Dendritic cell treated with granulocyte-macrophage colony-stimulating factor and Interleukin-4, amounts not matched to agents 40 ng/mL and 50 ng/mL, for 4 days (primary cell): ENCODE results near the gene WFDC1.
"Not testable (repeated sequence)": the region's sequence is repeated elsewhere in the genome, so short reads cannot be mapped to it uniquely, and the experiment has no call there.

ENCODE experiments used
- H3K27ac Mint-ChIP-seq: one replicate; pipeline ENCODE4 v1.8.0; 2022; ENCODE audit warnings: mild to moderate bottlenecking, mixed read lengths
- H3K27me3 Mint-ChIP-seq: one replicate; pipeline ENCODE4 v1.8.0; 2022; ENCODE audit warnings: mild to moderate bottlenecking, mixed read lengths
- H3K36me3 Mint-ChIP-seq: one replicate; pipeline ENCODE4 v1.8.0; 2022; ENCODE audit warnings: low read depth, mixed read lengths
- H3K4me1 Mint-ChIP-seq: one replicate; pipeline ENCODE4 v1.8.0; 2022; ENCODE audit warnings: low read depth, mixed read lengths
- H3K4me3 Mint-ChIP-seq: one replicate; pipeline ENCODE4 v1.8.0; 2022; ENCODE audit warnings: mild to moderate bottlenecking, moderate library complexity, mixed read lengths
- H3K9me3 Mint-ChIP-seq: one replicate; pipeline ENCODE4 v1.8.0; 2022; ENCODE audit warnings: mixed read lengths
- intact Hi-C: fragments of 100-400 bp; cut with micrococcal nuclease; formaldehyde crosslinking; loops from one replicate; pipeline ENCODE4 v1.15.0; 2022

WFDC1 gene

DNA sequence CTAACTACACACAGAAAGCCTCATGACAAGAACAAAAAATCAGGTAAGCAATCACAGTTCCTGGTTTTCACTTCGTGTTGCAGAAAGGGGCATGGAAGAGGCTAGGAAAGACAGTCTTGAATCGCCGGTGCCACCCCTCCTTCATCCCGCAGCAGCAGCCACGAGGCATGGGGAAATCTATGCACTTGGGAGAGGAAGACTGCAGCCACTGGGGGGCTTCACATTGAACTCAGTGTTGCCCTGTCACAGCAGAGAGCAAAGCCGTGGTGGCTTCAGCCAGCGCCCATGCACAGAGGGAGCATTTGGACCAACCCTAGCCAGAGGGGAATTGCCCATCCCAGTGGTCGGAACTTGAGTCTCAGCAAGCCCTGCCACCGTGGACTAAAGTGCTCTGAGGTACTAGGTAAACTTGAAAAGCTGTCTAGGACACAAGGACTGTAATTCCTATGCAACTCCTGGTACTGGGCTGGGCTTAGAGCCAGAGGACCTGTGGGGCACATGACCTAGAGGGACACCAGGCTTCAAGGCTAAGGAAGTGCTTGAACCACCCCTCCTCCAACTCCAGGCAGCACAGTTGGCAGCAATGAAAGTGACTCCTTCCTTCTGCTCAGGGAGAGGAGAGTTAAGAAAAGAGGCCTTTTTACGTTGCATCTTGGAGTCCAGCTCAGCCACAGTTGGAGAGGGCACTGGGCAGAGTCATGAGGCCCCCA, 38.5 kb downstream of the WFDC1 start:
- H3K4me3 Mint-ChIP-seq, result no peak overlapping the region

DNA sequence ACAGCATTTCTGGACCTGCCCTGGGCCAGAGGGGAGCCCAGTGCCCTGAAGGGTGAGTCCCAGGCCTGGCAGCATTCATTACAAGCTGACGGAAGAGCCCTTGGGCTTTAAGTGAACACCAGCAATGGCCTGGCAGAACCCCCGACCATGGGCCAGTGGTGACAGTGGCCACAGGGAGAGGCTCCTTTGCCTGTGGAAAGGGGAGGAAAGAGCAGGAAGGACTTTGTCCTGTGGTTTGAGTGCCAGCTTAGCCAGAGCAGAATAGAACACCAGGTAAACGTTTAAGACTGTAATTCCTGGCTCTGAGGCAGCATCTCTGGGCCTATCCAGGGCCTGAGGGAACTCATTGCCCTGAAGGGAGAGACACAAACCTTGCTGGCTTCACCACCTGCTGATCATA, 39.4 kb downstream of the WFDC1 start:
- H3K4me1 Mint-ChIP-seq, result peaks cover 5% of the 10 kb centered on the region
- H3K4me3 Mint-ChIP-seq, result no peak overlapping the region
- H3K27me3 Mint-ChIP-seq, result peaks cover 8% of the 10 kb centered on the region
- no peak overlapping the region for H3K27ac Mint-ChIP-seq
- H3K36me3 Mint-ChIP-seq, result no peaks in the 10 kb centered on the region
- H3K9me3 Mint-ChIP-seq, result peaks cover 13% of the 10 kb centered on the region
- intact Hi-C loops, result no loop called here

More for the DNA sequence above, 38.5 kb downstream of the WFDC1 start:
- peaks cover 6% of the 10 kb centered on the region for H3K27me3 Mint-ChIP-seq
- H3K27ac Mint-ChIP-seq, result no peak overlapping the region
- intact Hi-C loops, result no loop called here
- H3K4me1 Mint-ChIP-seq, result peaks cover 5% of the 10 kb centered on the region
- peaks cover 13% of the 10 kb centered on the region for H3K9me3 Mint-ChIP-seq
- H3K36me3 Mint-ChIP-seq, result no peaks in the 10 kb centered on the region

DNA sequence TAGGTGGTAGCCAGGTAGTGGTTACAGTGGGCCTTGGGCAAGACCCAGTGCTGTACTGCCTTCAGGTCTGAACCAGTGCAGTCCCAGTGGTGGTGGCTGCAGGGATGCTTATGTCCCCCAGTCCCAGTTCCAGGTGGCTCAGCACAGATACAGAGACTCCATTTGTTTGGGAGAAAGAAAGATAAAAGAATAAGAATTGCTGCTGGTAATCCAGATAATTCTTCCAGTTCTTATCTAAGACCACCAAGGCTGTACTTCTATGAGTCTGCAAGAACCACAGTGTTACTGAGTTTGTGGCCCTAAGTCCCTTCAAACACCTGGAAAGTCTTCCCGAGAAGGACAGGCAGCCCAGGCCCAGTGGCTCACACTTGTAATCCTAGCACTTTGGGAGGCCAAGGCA, 39.8 kb downstream of the WFDC1 start:
- H3K9me3 Mint-ChIP-seq, result peaks cover 13% of the 10 kb centered on the region
- no peaks in the 10 kb centered on the region for H3K36me3 Mint-ChIP-seq
- no peak overlapping the region for H3K4me3 Mint-ChIP-seq
- intact Hi-C loops, result no loop called here
- peaks cover 11% of the 10 kb centered on the region for H3K27me3 Mint-ChIP-seq
- H3K4me1 Mint-ChIP-seq, result peaks cover 5% of the 10 kb centered on the region
- H3K27ac Mint-ChIP-seq, result no peak overlapping the region

DNA sequence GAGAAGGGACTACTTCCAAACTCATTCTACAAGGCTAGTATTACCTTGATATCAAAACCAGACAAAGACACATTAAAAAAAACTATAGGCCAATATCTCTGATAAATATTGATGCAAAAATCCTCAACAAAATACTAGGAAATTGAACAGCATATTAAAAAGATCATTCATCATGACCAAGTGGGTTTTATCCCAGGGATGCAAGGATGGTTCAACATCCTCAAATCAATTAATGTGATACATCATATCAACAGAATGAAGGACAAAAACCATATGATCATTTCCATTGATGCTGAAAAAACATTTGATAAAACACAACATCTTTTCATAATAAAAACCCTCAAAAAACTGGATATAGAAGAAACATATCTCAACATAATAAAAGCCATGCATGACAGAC, 42.6 kb downstream of the WFDC1 start:
- Mint-ChIP-seq H3K27me3 (peaks cover 11% of the 10 kb centered on the region), H3K9me3 (peaks cover 13% of the 10 kb centered on the region)
- H3K36me3 Mint-ChIP-seq, intact Hi-C loops, H3K4me3 Mint-ChIP-seq, H3K27ac Mint-ChIP-seq, H3K4me1 Mint-ChIP-seq: not testable (repeated sequence)

DNA sequence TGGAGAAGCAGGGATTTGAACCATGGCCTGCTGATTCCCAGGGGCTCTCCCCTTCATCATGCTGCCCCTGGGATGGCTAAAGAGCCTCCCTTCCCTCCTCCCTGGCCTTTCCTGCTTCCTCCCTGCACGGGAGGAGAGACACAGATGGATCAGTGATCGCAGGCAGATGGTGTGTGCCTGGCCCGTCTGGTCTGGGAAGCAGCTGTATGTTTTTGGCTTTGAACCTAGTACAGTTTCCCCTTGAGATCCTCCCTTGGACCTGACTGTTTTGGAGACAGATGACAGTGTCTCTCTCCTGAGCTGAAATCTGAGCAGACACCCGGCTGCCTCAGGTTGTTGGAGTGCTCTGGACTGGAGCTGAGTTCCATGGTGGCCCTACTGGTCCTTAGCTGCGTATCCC, 44.6 kb downstream of the WFDC1 start:
- no peak overlapping the region for H3K27ac Mint-ChIP-seq
- no peak overlapping the region for H3K4me3 Mint-ChIP-seq
- no peaks in the 10 kb centered on the region for H3K36me3 Mint-ChIP-seq
- peaks cover 13% of the 10 kb centered on the region for H3K9me3 Mint-ChIP-seq
- H3K27me3 Mint-ChIP-seq, result peaks cover 12% of the 10 kb centered on the region
- peaks cover 10% of the 10 kb centered on the region for H3K4me1 Mint-ChIP-seq
- intact Hi-C loops, result no loop called here

DNA sequence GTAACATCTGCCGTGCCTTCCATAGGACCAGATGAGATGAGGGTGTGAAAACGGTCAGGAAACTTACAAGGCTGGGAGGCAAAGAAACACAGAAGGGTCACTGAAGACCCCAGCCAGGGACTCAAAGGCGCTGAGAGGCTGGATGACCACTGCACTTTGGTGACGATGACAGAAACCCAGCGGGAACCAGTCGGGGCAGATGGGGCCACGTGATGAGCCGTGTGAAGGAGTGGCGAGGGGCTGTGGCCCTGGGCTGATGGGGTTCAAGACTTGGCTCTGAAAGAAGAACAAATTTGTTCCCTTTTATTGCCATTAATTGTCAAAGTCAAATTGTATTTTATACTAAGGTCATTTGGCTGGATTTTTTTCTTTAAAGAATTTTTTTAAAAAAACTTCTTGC, 45.1 kb downstream of the WFDC1 start:
- intact Hi-C loops, result no loop called here
- Mint-ChIP-seq H3K9me3 (peaks cover 13% of the 10 kb centered on the region), H3K4me3 (no peak overlapping the region)

DNA sequence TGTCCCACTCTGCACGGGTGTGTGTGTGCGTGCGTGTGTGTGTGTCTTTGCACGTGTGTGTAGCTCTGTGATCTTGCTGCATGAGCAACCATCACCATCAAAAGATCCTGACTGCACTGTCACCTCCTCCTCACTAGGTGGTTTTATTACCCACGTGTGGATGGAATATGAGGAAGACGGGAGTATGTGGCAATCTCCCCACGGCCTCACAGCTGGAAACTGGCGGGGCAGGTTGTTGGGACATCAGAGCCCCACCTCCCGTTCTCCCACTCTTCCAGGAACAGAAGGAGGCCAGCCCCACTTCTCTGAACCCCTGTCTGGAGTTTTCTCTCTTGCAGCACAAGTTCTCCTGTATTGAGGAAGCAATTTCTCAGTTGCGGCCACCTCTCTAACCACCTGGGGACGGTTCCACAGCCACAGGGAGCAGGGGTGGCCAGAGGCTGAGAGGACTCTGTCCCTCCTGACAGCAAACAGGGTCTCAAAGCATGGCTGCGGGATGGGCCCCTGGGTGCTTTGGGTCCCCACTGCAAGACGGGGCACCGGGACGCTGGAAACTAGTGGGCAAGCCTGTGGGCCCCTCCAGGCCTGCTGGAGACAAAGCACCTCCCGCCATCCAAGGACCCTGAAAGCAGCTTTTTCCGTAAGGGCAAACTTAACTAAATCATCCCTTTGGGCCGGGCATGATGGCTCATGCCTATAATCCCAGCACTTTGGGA, 45.8 kb downstream of the WFDC1 start:
- H3K4me1 Mint-ChIP-seq, result peaks cover 11% of the 10 kb centered on the region
- peaks cover 12% of the 10 kb centered on the region for H3K27me3 Mint-ChIP-seq
- intact Hi-C loops, result no loop called here
- no peak overlapping the region for H3K4me3 Mint-ChIP-seq
- H3K36me3 Mint-ChIP-seq, result no peaks in the 10 kb centered on the region
- H3K27ac Mint-ChIP-seq, result no peak overlapping the region
- H3K9me3 Mint-ChIP-seq, result peaks cover 13% of the 10 kb centered on the region

More for the DNA sequence above, 45.1 kb downstream of the WFDC1 start:
- Mint-ChIP-seq H3K4me1 (peaks cover 11% of the 10 kb centered on the region), H3K27me3 (peaks cover 13% of the 10 kb centered on the region), H3K27ac (no peak overlapping the region), H3K36me3 (no peaks in the 10 kb centered on the region)

DNA sequence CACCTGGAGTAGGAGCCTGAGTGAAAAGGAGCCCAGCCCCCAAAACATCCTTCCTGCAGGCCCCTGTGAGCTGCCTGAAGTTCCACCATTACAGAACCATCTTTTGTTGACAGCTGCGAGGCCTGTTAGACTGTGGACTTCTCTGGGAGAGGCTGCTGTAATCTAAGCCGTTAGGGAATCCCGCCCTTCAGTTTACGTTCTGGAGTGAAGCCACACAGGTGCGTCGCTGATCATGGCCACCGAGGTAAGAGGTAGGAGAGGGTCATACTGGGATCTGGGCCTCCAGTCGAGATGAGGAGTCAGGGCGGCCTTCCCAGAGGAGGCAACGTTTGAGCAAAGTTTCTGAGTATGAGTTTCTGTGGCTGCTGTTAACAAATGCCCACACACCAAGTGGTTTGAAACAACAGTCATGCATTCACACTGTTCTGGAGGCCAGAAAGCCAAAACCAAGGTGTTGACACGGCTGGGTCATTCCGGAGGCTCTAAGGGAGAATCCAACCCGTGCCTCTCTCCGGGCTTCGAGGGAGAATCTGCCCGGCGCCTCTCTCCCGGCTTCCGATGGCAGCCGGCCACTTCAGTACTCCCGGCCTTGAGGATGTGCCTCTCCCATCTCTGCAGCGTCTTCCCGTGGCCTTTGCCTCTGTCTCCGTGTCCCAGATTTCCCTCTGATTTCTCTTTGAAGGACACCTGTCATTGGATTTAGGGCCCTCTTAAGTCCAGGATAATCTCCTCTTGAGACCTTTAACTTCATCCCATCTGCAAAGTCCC, 47.0 kb downstream of the WFDC1 start:
- H3K36me3 Mint-ChIP-seq, result no peaks in the 10 kb centered on the region
- H3K4me3 Mint-ChIP-seq, result no peak overlapping the region
- H3K9me3 Mint-ChIP-seq, result peaks cover 12% of the 10 kb centered on the region
- H3K4me1 Mint-ChIP-seq, result peaks cover 11% of the 10 kb centered on the region
- H3K27me3 Mint-ChIP-seq, result peaks cover 13% of the 10 kb centered on the region
- H3K27ac Mint-ChIP-seq, result no peak overlapping the region
- intact Hi-C loops, result no loop called here

DNA sequence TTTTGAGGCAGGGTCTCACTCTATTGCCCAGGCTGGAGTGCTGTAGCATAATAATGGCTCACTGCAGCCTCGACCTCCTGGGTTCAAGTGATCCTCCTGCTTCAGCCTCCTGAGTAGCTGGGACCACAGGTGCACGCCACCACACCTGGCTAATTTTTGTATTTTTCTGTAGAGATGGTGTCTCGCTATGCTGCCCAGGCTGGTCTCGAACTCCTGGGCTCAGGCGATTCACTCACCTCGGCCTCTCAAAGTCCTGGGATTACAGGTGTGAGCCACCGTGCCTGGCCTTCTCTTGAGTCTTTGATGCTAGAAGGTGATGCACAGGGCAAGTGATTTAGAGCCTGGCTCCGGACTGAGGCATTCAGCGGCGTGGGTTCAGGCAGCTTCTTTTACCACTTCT, 49.1 kb downstream of the WFDC1 start:
- H3K36me3 Mint-ChIP-seq, intact Hi-C loops, H3K27ac Mint-ChIP-seq, H3K9me3 Mint-ChIP-seq, H3K4me3 Mint-ChIP-seq: not testable (repeated sequence)
- Mint-ChIP-seq H3K27me3 (peaks cover 18% of the 10 kb centered on the region), H3K4me1 (peaks cover 11% of the 10 kb centered on the region)

DNA sequence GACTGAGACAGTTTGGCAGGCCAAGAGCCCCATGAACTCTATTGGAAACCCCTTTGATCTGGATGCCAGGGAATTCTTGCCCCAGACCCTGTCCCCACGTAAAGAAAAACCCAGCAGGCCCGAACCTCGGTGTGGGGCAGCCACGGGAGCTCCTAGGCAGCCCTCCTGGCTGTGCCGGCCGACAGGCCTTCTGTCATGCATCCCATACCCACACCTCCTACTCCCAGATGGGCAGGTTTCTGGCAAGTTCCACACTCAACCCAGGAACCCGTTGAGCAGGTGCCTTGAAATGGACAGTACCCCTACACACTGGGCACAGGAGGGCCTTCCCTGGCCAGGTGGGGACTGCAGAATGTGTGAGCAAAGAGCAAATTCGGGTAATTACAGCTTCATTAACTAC, 50.1 kb downstream of the WFDC1 start:
- H3K27me3 Mint-ChIP-seq, result peaks cover 20% of the 10 kb centered on the region
- no peaks in the 10 kb centered on the region for H3K36me3 Mint-ChIP-seq
- H3K4me1 Mint-ChIP-seq, result peaks cover 11% of the 10 kb centered on the region
- no peak overlapping the region for H3K27ac Mint-ChIP-seq
- intact Hi-C loops, result no loop called here
- H3K4me3 Mint-ChIP-seq, result no peak overlapping the region
- no peaks in the 10 kb centered on the region for H3K9me3 Mint-ChIP-seq

DNA sequence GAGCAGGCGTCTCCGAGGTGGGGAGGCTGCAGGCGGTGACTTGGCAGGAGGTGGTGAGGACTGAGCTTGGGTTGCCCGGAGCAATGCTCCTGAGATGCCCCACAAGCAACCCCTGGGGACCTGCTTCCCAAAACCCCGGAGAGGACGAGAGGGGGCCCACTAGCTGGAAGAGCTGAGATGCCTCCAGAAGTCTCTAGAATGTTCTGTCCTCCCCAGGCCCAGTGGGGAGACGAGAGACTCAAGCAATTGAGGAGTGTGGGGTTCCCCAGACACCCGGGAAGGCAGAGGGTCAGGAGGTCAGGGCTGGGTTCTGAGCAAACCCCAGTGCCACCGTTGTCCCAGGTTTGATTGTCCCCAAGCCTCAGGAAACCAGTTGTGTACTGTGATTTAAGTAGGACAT, 52.5 kb downstream of the WFDC1 start:
- Mint-ChIP-seq H3K27ac (no peak overlapping the region), H3K36me3 (no peaks in the 10 kb centered on the region), H3K4me1 (peaks cover 5% of the 10 kb centered on the region), H3K27me3 (peaks cover 21% of the 10 kb centered on the region), H3K4me3 (no peak overlapping the region), H3K9me3 (no peaks in the 10 kb centered on the region)
- intact Hi-C loops, result no loop called here

DNA sequence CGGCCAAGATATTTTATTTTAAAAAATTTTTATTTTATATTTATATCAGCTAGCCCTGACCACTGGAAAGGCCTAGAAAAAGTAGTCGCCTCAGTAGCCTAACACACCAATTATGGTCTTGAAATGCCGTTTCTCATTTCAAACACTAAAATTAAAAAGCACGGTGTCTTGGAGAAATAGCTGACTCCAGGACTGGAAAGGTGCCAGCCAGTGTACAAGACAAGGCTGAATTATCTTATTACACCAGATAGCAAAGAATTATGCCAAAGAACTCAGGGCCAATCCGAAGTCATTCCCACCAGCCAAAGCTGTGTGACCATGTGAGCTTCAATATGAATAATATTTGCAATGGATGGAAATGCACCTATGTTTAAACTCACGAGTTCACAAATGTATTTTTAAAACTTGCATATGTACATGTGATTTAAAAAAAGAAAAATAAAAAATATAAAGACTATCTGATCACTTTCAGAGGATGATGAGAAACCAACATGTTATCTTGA, 53.8 kb downstream of the WFDC1 start:
- intact Hi-C loops, result no loop called here
- Mint-ChIP-seq H3K4me3 (no peak overlapping the region), H3K27ac (no peak overlapping the region), H3K36me3 (no peaks in the 10 kb centered on the region), H3K9me3 (no peaks in the 10 kb centered on the region), H3K4me1 (peaks cover 5% of the 10 kb centered on the region), H3K27me3 (peaks cover 22% of the 10 kb centered on the region)

DNA sequence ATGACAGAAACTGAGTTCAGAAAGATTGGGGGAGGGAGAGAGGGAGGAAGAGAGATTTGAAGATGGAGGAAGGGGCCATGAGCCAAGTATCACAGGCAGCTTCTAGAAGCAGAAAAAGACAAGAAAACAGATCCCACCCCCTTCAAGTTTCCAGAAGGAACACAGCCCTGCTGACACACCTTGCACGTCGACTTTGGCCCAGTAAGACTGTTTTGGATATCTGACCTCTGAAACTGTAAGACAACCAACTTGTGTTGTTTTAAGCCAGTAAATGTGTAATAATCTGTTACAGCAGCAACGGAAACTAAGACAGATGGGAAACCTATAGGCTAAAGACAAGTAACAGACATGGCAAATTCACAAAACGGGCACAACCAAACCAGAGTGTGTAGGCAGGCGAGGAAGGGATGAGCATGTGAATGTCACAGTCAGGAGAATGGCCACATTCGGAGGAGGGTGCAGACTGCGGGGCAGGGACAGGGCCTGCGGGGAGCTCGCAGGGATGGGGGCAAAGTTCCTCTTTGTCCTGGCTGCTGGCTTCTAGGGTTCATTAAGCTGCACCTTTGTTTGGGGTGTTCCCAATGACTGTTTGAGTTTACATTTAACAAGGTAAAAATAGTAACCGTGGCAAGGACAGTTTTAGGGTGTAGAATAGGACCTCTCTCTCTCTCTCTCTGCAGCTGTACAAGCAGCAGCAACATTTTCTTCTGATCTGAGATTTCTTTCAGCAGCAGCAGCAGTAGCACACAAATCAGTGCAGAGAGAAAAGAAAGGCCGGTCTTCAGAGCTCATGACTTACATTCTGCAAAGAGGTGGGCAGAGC, 55.4 kb downstream of the WFDC1 start:
- Mint-ChIP-seq H3K27ac (no peak overlapping the region), H3K4me3 (no peak overlapping the region), H3K9me3 (no peaks in the 10 kb centered on the region), H3K27me3 (peaks cover 25% of the 10 kb centered on the region), H3K36me3 (no peaks in the 10 kb centered on the region), H3K4me1 (peaks cover 5% of the 10 kb centered on the region)
- intact Hi-C loops, result no loop called here
